ENCODE results near the gene FAT1.

GRCh38 chr4:186730621-186731020 is 7.0 kb upstream of the FAT1 start:
- TF ChIP-seq CTCF (IDR thresholded peaks at IDR 0.05; ENCODE audit: extremely low read depth in 1 of 2, insufficient read depth in 1 of 2, low read depth in 1 of 2, low read length in 2 of 2) (no peak), MAX (IDR thresholded peaks at IDR 0.05; ENCODE audit: insufficient read depth, insufficient read length) (no peak), POLR2A (IDR thresholded peaks at IDR 0.05; ENCODE audit: low read depth, low read length) (no peak), POLR2AphosphoS5 (IDR thresholded peaks at IDR 0.05; ENCODE audit: insufficient read depth, low read depth, low read length) (no peak), GATA2 (IDR thresholded peaks at IDR 0.05; ENCODE audit: insufficient read depth, insufficient read length, low read depth, low read length) (no peak), EZH2 (IDR thresholded peaks at IDR 0.05; ENCODE audit: borderline replicate concordance, low read depth, low read length, severe bottlenecking) (no peak), MYC (IDR thresholded peaks at IDR 0.05; ENCODE audit: low read depth, low read length) (no peak)
